ENCODE results near the gene FFAR2. TPM values are rescaled to one million over a fixed set of nuclear protein-coding genes. Genes with fewer than 3 reads are reported as not detected.
"Not testable (repeated sequence)": the region's sequence is repeated elsewhere in the genome, so short reads cannot be mapped to it uniquely, and the experiment has no call there.

FFAR2 gene
- total and polyA plus RNA-seq, 9 of the 15 experiments (the other 6 are each of a cell fraction or from before 2014, with no cell fraction given) = not detected

GRCh38 chr19:35474594-35474993, 26.5 kb downstream of the FFAR2 start:
- H3K36me3 ChIP-seq (ENCODE audit: control insufficient read depth, insufficient read depth, low read length); H3K9me3 ChIP-seq (replicated peaks; ENCODE audit: control insufficient read depth, insufficient read depth, low read depth, low read length); CTCF ChIA-PET (ENCODE audit: low intra/inter-chr PET ratio); FAIRE-seq; H3K9ac ChIP-seq (ENCODE audit: insufficient read depth in 1 of 2, low read depth in 2 of 2, low read length in 2 of 2); H3K27ac ChIP-seq (ENCODE audit: extremely low read depth, low read depth, low read length); ATAC-seq; BruUV-seq (replicated peaks); in situ Hi-C loops (cut with MboI); H2AFZ ChIP-seq (ENCODE audit: low read depth, low read length); H3K79me2 ChIP-seq (ENCODE audit: control insufficient read depth, insufficient read depth, low read length); H3K9me1 ChIP-seq (ENCODE audit: control insufficient read depth, insufficient read depth, low read length); intact Hi-C loops (cut with micrococcal nuclease); H3K4me1 ChIP-seq (replicated peaks in 1 of 2; ENCODE audit: control insufficient read depth in 2 of 2, insufficient read depth in 2 of 2, low read length in 2 of 2); H3K4me3 ChIP-seq; H3K4me2 ChIP-seq (ENCODE audit: insufficient read depth, low read length); H4K20me1 ChIP-seq (replicated peaks; ENCODE audit: control insufficient read depth, insufficient read depth, low read length): not testable (repeated sequence)
- DNase-seq (ENCODE audit: extremely low read depth in 1 of 4, low spot score in 3 of 4) = peak in 1 of 4 experiments; percentile 13
- POLR2A ChIA-PET = interaction anchor here (1.1 kb wide), 1 partner anchor 14 kb away, joined by 3 read pairs; no protein-coding TSS in a partner anchor
- 3% methylated on average over 5 of the region's 7 CpGs for WGBS (ENCODE audit: insufficient coverage, low coverage, missing lambda C conversion rate)
- TF ChIP-seq NRF1 (conservative IDR thresholded peaks at IDR 0.05 in 1 of 2, IDR thresholded peaks at IDR 0.05 in 1 of 2) = peak; percentile 82 to 85
- H3K27me3 ChIP-seq (ENCODE audit: control insufficient read depth in 2 of 2, insufficient read depth in 2 of 2, low read length in 2 of 2) = peaks cover 4 to 20% of the 10 kb centered on the region in 2 experiments; a peak in 4 of 5 replicates

DNA sequence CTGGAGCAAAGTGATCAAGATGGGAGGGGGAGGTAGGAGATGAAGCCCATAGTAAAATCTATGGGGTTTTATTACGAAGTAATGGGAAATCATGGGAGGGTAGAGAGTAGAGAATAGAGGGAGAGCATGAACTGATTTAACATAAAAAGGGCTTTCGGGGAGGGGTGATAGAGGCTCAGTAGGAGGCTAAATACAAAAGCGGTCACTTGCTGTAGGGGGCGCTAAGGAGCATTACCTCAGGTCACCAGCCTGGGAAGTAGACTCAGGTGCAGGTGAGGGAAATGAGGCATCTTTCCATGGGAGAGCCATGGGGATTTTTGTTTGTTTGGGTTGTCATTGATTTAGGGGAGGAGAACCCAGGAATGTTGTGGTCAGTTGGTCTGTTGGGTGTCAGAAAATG, 28.1 kb downstream of the FFAR2 start:
- ATAC-seq (peak; percentile 83), FAIRE-seq (no peak)

More for the DNA sequence above, 28.1 kb downstream of the FFAR2 start:
- WGBS (ENCODE audit: insufficient coverage, low coverage, missing lambda C conversion rate) = 7% methylated on average over 4 of the region's 4 CpGs
- peaks cover 4 to 20% of the 10 kb centered on the region in 2 experiments; a peak in 4 of 5 replicates for H3K27me3 ChIP-seq (ENCODE audit: control insufficient read depth in 2 of 2, insufficient read depth in 2 of 2, low read length in 2 of 2)
- H3K27ac ChIP-seq (ENCODE audit: extremely low read depth, low read depth, low read length) = no peak overlapping the region
- TF ChIP-seq, protein P1, sequence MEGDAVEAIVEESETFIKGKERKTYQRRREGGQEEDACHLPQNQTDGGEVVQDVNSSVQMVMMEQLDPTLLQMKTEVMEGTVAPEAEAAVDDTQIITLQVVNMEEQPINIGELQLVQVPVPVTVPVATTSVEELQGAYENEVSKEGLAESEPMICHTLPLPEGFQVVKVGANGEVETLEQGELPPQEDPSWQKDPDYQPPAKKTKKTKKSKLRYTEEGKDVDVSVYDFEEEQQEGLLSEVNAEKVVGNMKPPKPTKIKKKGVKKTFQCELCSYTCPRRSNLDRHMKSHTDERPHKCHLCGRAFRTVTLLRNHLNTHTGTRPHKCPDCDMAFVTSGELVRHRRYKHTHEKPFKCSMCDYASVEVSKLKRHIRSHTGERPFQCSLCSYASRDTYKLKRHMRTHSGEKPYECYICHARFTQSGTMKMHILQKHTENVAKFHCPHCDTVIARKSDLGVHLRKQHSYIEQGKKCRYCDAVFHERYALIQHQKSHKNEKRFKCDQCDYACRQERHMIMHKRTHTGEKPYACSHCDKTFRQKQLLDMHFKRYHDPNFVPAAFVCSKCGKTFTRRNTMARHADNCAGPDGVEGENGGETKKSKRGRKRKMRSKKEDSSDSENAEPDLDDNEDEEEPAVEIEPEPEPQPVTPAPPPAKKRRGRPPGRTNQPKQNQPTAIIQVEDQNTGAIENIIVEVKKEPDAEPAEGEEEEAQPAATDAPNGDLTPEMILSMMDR (IDR thresholded peaks at IDR 0.05 in 2 of 3, conservative IDR thresholded peaks at IDR 0.05 in 1 of 3; ENCODE audit: insufficient read depth in 2 of 3, low read depth in 1 of 3, low read length in 3 of 3) = peak; percentile 55 to 75 (median 56)
- no peak for TF ChIP-seq MAZ (CRISPR knock-in tag; conservative IDR thresholded peaks at IDR 0.05 in 1 of 2, IDR thresholded peaks at IDR 0.05 in 1 of 2)
- no TSS peak for BruUV-seq (replicated peaks)
- H3K9ac ChIP-seq (ENCODE audit: insufficient read depth in 1 of 2, low read depth in 2 of 2, low read length in 2 of 2) = no peak overlapping the region
- H3K9me1 ChIP-seq (ENCODE audit: control insufficient read depth, insufficient read depth, low read length) = no peaks in the 10 kb centered on the region
- H3K36me3 ChIP-seq (ENCODE audit: control insufficient read depth, insufficient read depth, low read length) = no peaks in the 10 kb centered on the region
- no peaks in the 10 kb centered on the region for H3K79me2 ChIP-seq (ENCODE audit: control insufficient read depth, insufficient read depth, low read length)
- H3K9me3 ChIP-seq (replicated peaks; ENCODE audit: control insufficient read depth, insufficient read depth, low read depth, low read length) = no peaks in the 10 kb centered on the region
- H3K4me1 ChIP-seq (replicated peaks in 1 of 2; ENCODE audit: control insufficient read depth in 2 of 2, insufficient read depth in 2 of 2, low read length in 2 of 2) = no peaks in the 10 kb centered on the region
- peak; percentile 49 to 71 (median 60) for DNase-seq (ENCODE audit: extremely low read depth in 1 of 4, low spot score in 3 of 4)
- ChIA-PET POLR2A (no interaction called here), CTCF (ENCODE audit: low intra/inter-chr PET ratio) (no interaction called here)
- H3K4me2 ChIP-seq (ENCODE audit: insufficient read depth, low read length) = no peak overlapping the region
- H3K4me3 ChIP-seq = no peak overlapping the region
- in situ Hi-C loops (cut with MboI) = no loop called here
- no peak overlapping the region for H2AFZ ChIP-seq (ENCODE audit: low read depth, low read length)
- intact Hi-C loops (cut with micrococcal nuclease) = no loop called here
- peaks cover 6% of the 10 kb centered on the region; the same call in 1 of the 2 replicates for H4K20me1 ChIP-seq (replicated peaks; ENCODE audit: control insufficient read depth, insufficient read depth, low read length)
